Transverse colon (tissue), 3 donors: ENCODE measurements around the gene CCDC14.

Experiments used
- EP300 ChIP-seq: sonication (generic); formaldehyde crosslinking; IDR thresholded peaks from one replicate; pipeline ENCODE4 v1.6.1; 2017; ENCODE audit warnings: antibody characterized with exemption, low read depth
- POLR2A ChIP-seq: fragments of 450-650 bp; IDR thresholded peaks from one replicate; pipeline ENCODE4 v1.6.1; 2016; ENCODE audit warnings: antibody characterized with exemption, mild to moderate bottlenecking, moderate library complexity
- TF ChIP-seq, protein P1 (sequence below), 5 experiments: fragments of 200-600 bp in 3 of 5; fragments of 450-650 bp in 2 of 5; sonication (generic) in 3 of 5; IDR thresholded peaks; 1 replicate in 2 of 5; 2 replicates in 3 of 5; pipeline ENCODE4 v1.5.1; 2016 to 2017; ENCODE audit warnings: antibody characterized with exemption in 5 of 5, inconsistent platforms in 3 of 5, mild to moderate bottlenecking in 2 of 5, moderate library complexity in 1 of 5

DNA sequence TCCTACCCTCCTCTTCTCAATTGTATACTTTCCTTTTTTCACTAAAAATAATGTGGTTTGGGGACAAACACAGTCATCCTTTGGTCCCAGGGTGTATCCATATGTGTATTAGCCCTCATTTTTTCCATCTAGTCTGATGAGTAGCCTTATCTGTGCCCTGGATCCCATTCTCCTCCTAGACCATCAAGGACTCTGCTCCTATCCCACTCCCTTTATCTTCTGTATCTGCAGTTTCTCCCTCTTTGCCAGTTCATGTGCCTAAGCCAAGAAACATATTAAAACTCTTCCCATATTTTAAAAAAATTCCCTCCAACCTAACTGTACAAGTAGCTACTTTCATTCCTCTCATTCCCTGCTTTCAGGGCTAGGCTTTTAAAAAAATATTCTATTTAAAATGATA, 25.2 kb downstream of the CCDC14 start:
- TF ChIP-seq POLR2A (no peak), EP300 (no peak)
- TF ChIP-seq, protein P1, sequence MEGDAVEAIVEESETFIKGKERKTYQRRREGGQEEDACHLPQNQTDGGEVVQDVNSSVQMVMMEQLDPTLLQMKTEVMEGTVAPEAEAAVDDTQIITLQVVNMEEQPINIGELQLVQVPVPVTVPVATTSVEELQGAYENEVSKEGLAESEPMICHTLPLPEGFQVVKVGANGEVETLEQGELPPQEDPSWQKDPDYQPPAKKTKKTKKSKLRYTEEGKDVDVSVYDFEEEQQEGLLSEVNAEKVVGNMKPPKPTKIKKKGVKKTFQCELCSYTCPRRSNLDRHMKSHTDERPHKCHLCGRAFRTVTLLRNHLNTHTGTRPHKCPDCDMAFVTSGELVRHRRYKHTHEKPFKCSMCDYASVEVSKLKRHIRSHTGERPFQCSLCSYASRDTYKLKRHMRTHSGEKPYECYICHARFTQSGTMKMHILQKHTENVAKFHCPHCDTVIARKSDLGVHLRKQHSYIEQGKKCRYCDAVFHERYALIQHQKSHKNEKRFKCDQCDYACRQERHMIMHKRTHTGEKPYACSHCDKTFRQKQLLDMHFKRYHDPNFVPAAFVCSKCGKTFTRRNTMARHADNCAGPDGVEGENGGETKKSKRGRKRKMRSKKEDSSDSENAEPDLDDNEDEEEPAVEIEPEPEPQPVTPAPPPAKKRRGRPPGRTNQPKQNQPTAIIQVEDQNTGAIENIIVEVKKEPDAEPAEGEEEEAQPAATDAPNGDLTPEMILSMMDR (IDR thresholded peaks at IDR 0.05), result no peak
